GM18526 (cell line): ENCODE measurements around the gene COPS9.

Experiments used
- POLR2A ChIP-seq: IDR thresholded peaks from 3 replicates; pipeline ENCODE4 v1.6.1; 2011; ENCODE audit not compliant: insufficient read length; ENCODE audit errors: extremely low read depth

Gene COPS9

GRCh38 chr2:240136013-240136670, at the start of gene COPS9:
Gene COPS9 (minus strand): TSS chr2:240136305. CDS start chr2:240136284, 21 bp downstream.
- peak; percentile 81 for TF ChIP-seq POLR2A

GRCh38 chr2:240184656-240185055, 48.6 kb upstream of the COPS9 start:
- TF ChIP-seq POLR2A = no peak

GRCh38 chr2:240183875-240184590, 47.9 kb upstream of the COPS9 start:
- no peak for TF ChIP-seq POLR2A

- TF ChIP-seq POLR2A = no peak
Measured at GRCh38 chr2:240183006-240183874, 47.1 kb upstream of the COPS9 start.

- TF ChIP-seq POLR2A = no peak
Measured at GRCh38 chr2:240182476-240182875, 46.4 kb upstream of the COPS9 start.

GRCh38 chr2:240182001-240182400, 45.9 kb upstream of the COPS9 start:
- no peak for TF ChIP-seq POLR2A

- no peak for TF ChIP-seq POLR2A
Measured at GRCh38 chr2:240179941-240180666, 44.0 kb upstream of the COPS9 start.

GRCh38 chr2:240179186-240179815, 43.2 kb upstream of the COPS9 start:
- no peak for TF ChIP-seq POLR2A

- TF ChIP-seq POLR2A = no peak
Measured at GRCh38 chr2:240178564-240178963, 42.5 kb upstream of the COPS9 start.

GRCh38 chr2:240174496-240174895, 38.4 kb upstream of the COPS9 start:
- TF ChIP-seq POLR2A = no peak

GRCh38 chr2:240172071-240172895, 36.2 kb upstream of the COPS9 start:
- TF ChIP-seq POLR2A = no peak

- TF ChIP-seq POLR2A = no peak
Measured at GRCh38 chr2:240170883-240171282, 34.8 kb upstream of the COPS9 start.

GRCh38 chr2:240170354-240170735, 34.2 kb upstream of the COPS9 start:
- TF ChIP-seq POLR2A = no peak
